GM12878 (cell line): ENCODE data around the gene SECISBP2. TPM values are rescaled to one million over a fixed set of nuclear protein-coding genes. Genes with fewer than 3 reads are reported as not detected.

Source experiments
- ATAC-seq: fragments of 200-7000 bp; cut with Tn5 transposase; 3 replicates; pipeline ENCODE4 v1.9.1; 2020; ENCODE audit warnings: mild to moderate bottlenecking, moderate library complexity
- BruUV-seq: library from RNA; stranded (reverse); fragments of 400-500 nt; replicated peaks from 2 replicates; lab custom pipeline; 2021; lab: Mats Ljungman, UMichigan
- CTCF ChIA-PET: fragments of 300-600 bp; sonication (Branson Sonifier 250); formaldehyde crosslinking; extraction: SDS; loops from one replicate; lab custom pipeline; 2021; ENCODE audit warnings: inconsistent platforms; lab: Yijun Ruan, JAX
- POLR2A ChIA-PET: fragments of 350-600 bp; formaldehyde crosslinking; extraction: SDS; loops from one replicate; lab custom pipeline; 2021; ENCODE audit warnings: inconsistent platforms; lab: Charles Lee
- RAD21 ChIA-PET: fragments of 300-600 bp; sonication (Branson Sonifier 250); formaldehyde crosslinking; loops from one replicate; lab custom pipeline; 2023; ENCODE audit warnings: antibody characterized with exemption; ENCODE audit not compliant: unreplicated experiment; lab: Charles Lee
- SMC1A ChIA-PET: fragments of 300-600 bp; sonication (Branson Sonifier 250); formaldehyde crosslinking; loops from one replicate; lab custom pipeline; 2023; ENCODE audit not compliant: unreplicated experiment, uncharacterized antibody; lab: Charles Lee
- DNase-seq: peaks from one replicate; pipeline ENCODE4 v3.0.0-alpha.2; 2011; ENCODE audit warnings: low read depth, low spot score
- FAIRE-seq: peaks from 3 replicates; lab custom pipeline; 2011; peaks lifted over from hg19 to GRCh38; lab: Jason Lieb, UNC
- H2AFZ ChIP-seq: 2 replicates; pipeline ENCODE4 v1.6.0; 2011; ENCODE audit warnings: low read depth, low read length, control low read depth; ENCODE audit not compliant: control insufficient read depth
- H3K27ac ChIP-seq: 2 replicates; pipeline ENCODE4 v1.5.1; 2011; ENCODE audit warnings: control low read depth; ENCODE audit not compliant: control insufficient read depth, insufficient read depth
- H3K27me3 ChIP-seq, 2 experiments: replicated peaks in 1 of 2; 2 replicates each; pipeline versions ENCODE4 v1.6.0 to v1.6.1; 2011; ENCODE audit warnings: low read length in 1 of 2; ENCODE audit not compliant: control insufficient read depth in 2 of 2, insufficient read depth in 2 of 2
- H3K36me3 ChIP-seq, 2 experiments: 2 replicates each; pipeline ENCODE4 v1.5.1; 2011; ENCODE audit warnings: low read length in 1 of 2; ENCODE audit not compliant: control insufficient read depth in 2 of 2, insufficient read depth in 2 of 2
- H3K4me1 ChIP-seq: 2 replicates; pipeline ENCODE4 v1.6.1; 2011; ENCODE audit warnings: mild to moderate bottlenecking, low read length, moderate library complexity, mixed read lengths; ENCODE audit not compliant: control insufficient read depth, insufficient read depth
- H3K4me2 ChIP-seq: 2 replicates; pipeline ENCODE4 v1.6.0; 2011; ENCODE audit warnings: control low read depth; ENCODE audit not compliant: control insufficient read depth, insufficient read depth
- H3K4me3 ChIP-seq: fragments of 200-600 bp; sonication (generic); 2 replicates; pipeline ENCODE4 v1.5.1; 2016
- H3K79me2 ChIP-seq: 2 replicates; pipeline ENCODE4 v1.6.0; 2011; ENCODE audit warnings: low read length; ENCODE audit not compliant: control insufficient read depth, insufficient read depth
- H3K9ac ChIP-seq: 2 replicates; pipeline ENCODE4 v1.8.0; 2011; ENCODE audit warnings: low read length, control low read depth, mixed read lengths; ENCODE audit not compliant: control insufficient read depth, insufficient read depth
- H3K9me3 ChIP-seq: replicated peaks from 3 replicates; pipeline ENCODE4 v1.5.1; 2011; ENCODE audit warnings: mild to moderate bottlenecking, low read length; ENCODE audit not compliant: control insufficient read depth, insufficient read depth
- H4K20me1 ChIP-seq: 2 replicates; pipeline ENCODE4 v1.6.0; 2011; ENCODE audit not compliant: control insufficient read depth, insufficient read depth
- ATF2 ChIP-seq: IDR thresholded peaks from 2 replicates; pipeline ENCODE4 v1.6.1; 2012; ENCODE audit warnings: low read length, inconsistent platforms
- ATF7 ChIP-seq: fragments of 450-650 bp; IDR thresholded peaks from 2 replicates; pipeline ENCODE4 v1.6.1; 2016; ENCODE audit warnings: low read depth, mild to moderate bottlenecking
- DPF2 ChIP-seq: fragments of 450-650 bp; IDR thresholded peaks from 2 replicates; pipeline ENCODE4 v1.6.1; 2017; ENCODE audit warnings: mild to moderate bottlenecking
- EGR1 ChIP-seq, 2 experiments: IDR thresholded peaks; 1 replicate in 1 of 2; 2 replicates in 1 of 2; pipeline ENCODE4 v1.6.1; 2011 to 2012; ENCODE audit warnings: low read depth in 2 of 2, low read length in 2 of 2, borderline replicate concordance in 1 of 2, mild to moderate bottlenecking in 1 of 2, moderate library complexity in 1 of 2
- ETV6 ChIP-seq, 2 experiments: fragments of 450-650 bp in 1 of 2; IDR thresholded peaks in 1 of 2; conservative IDR thresholded peaks in 1 of 2; 2 replicates each; pipeline ENCODE4 v1.6.1; 2014; ENCODE audit warnings: antibody characterized with exemption in 1 of 2, borderline replicate concordance in 1 of 2, low read depth in 1 of 2, mild to moderate bottlenecking in 1 of 2, moderate library complexity in 1 of 2
- FOXK2 ChIP-seq: fragments of 450-650 bp; IDR thresholded peaks from 2 replicates; pipeline ENCODE4 v1.6.1; 2017; ENCODE audit warnings: mild to moderate bottlenecking, moderate library complexity
- MXI1 ChIP-seq: fragments of 150-350 bp; IDR thresholded peaks from 2 replicates; pipeline ENCODE4 v1.6.1; 2011; ENCODE audit warnings: low read depth, mild to moderate bottlenecking, inconsistent platforms, low read length, improper control_type of control experiment
- NFXL1 ChIP-seq: fragments of 450-650 bp; IDR thresholded peaks from 2 replicates; pipeline ENCODE4 v1.6.1; 2017; ENCODE audit warnings: antibody characterized with exemption, mild to moderate bottlenecking, borderline replicate concordance
- PRDM15 ChIP-seq: fragments of 450-650 bp; formaldehyde crosslinking; IDR thresholded peaks from 2 replicates; pipeline ENCODE4 v1.4.0; 2020; ENCODE audit warnings: mild to moderate bottlenecking, moderate library complexity
- SREBF2 ChIP-seq: IDR thresholded peaks from 2 replicates; pipeline ENCODE4 v1.6.1; 2012; ENCODE audit warnings: mild to moderate bottlenecking, low read length
- SUPT20H ChIP-seq: IDR thresholded peaks from 2 replicates; pipeline ENCODE4 v1.6.1; 2011; ENCODE audit warnings: low read depth, mild to moderate bottlenecking, low read length, moderate library complexity, borderline replicate concordance; ENCODE audit not compliant: control insufficient read depth
- WGBS: methylation state at CpG from one replicate; pipeline ENCODE4 v1.1.6; 2016; ENCODE audit warnings: low lambda C conversion rate; ENCODE audit not compliant: insufficient replicate concordance, insufficient coverage; ENCODE audit errors: missing lambda C conversion rate; 5-methylcytosine and 5-hydroxymethylcytosine counted together
- in situ Hi-C: fragments of 300-500 bp; cut with MboI; formaldehyde crosslinking; loops from 9 replicates; pipeline ENCODE4 v1.14.3; 2018; ENCODE audit warnings: mixed read lengths
- intact Hi-C: fragments of 100-400 bp; cut with micrococcal nuclease; formaldehyde crosslinking; loops from one replicate; pipeline ENCODE4 v1.14.2; 2022; ENCODE audit not compliant: unreplicated experiment
- polyA plus RNA-seq, 11 experiments: library from polyadenylated mRNA; depleted of rRNA in 4 of 11; unstranded in 6 of 11; stranded (reverse) in 5 of 11; fragments of >200 nt; fragmentation: Nextera tagmentation in 4 of 11; fragmentation: Illumina TruSeq in 1 of 11; extraction: Ambion mirVana in 4 of 11; extraction: Trizol in 1 of 11; gene quantifications; 1 replicate in 1 of 11; 2 replicates in 10 of 11; pipeline versions ENCODE4 v1.2.1 to v1.2.3, GENCODE V29; 2011 to 2016; ENCODE audit warnings: inconsistent platforms in 2 of 11, missing spikeins in 2 of 11, low read depth in 1 of 11
- total RNA-seq, 4 experiments: library from RNA; depleted of rRNA in 3 of 4; stranded (reverse); fragments of >200 nt in 3 of 4; fragmentation: Illumina TruSeq in 1 of 4; extraction: Trizol in 1 of 4; gene quantifications; 2 replicates each; pipeline versions ENCODE4 v1.2.1 to v1.2.3, GENCODE V29; 2013 to 2021
- TF ChIP-seq, protein P1 (sequence below): fragments of 450-650 bp; IDR thresholded peaks from 2 replicates; pipeline ENCODE4 v1.6.1; 2017; ENCODE audit warnings: mild to moderate bottlenecking, low read depth, inconsistent platforms; ENCODE audit not compliant: poor library complexity, severe bottlenecking

The SECISBP2 gene
- total and polyA plus RNA-seq, 10 of the 15 experiments (the other 5 are each of a cell fraction or from before 2014, with no cell fraction given) = 4.6 to 50.5 (median 31.9) TPM

GRCh38 chr9:89366711-89367110, 48.4 kb downstream of the SECISBP2 start:
- intact Hi-C loops (no loop called here), in situ Hi-C loops (no loop called here)
- H3K36me3 ChIP-seq = peaks cover 0 to 7% of the 10 kb centered on the region in 2 experiments; a peak in 2 of 4 replicates
- H3K4me1 ChIP-seq = no peaks in the 10 kb centered on the region
- CTCF ChIA-PET = interaction anchor here (1.3 kb wide), 1 partner anchor 183 kb away, joined by 3 read pairs; no protein-coding TSS in a partner anchor
- SMC1A ChIA-PET = interaction anchor here (1.4 kb wide), 1 partner anchor 9 kb away, joined by 3 read pairs; no protein-coding TSS in a partner anchor
- H3K79me2 ChIP-seq = no peaks in the 10 kb centered on the region
- 46% methylated on average over 3 of the region's 3 CpGs for WGBS
- no peak overlapping the region for H3K4me3 ChIP-seq
- no peak for FAIRE-seq
- no peaks in the 10 kb centered on the region for H3K27me3 ChIP-seq
- DNase-seq = no peak
- H3K27ac ChIP-seq = no peak overlapping the region
- ATAC-seq = no peak
- no TSS peak for BruUV-seq
- no peaks in the 10 kb centered on the region; the same call in 1 of the 2 replicates for H4K20me1 ChIP-seq
- RAD21 ChIA-PET = no interaction called here
- H3K4me2 ChIP-seq = no peak overlapping the region
- H3K9ac ChIP-seq = no peak overlapping the region
- H2AFZ ChIP-seq = no peak overlapping the region
- no peaks in the 10 kb centered on the region for H3K9me3 ChIP-seq
- POLR2A ChIA-PET = no interaction called here
- TF ChIP-seq SUPT20H (no peak), NFXL1 (no peak), PRDM15 (CRISPR knock-in tag) (no peak), ETV6 (conservative IDR thresholded peaks at IDR 0.05 in 1 of 2, IDR thresholded peaks at IDR 0.05 in 1 of 2; ENCODE audit: borderline replicate concordance in 1 of 2, low read depth in 1 of 2) (no peak), SREBF2 (no peak), EGR1 (IDR thresholded peaks at IDR 0.05; ENCODE audit: borderline replicate concordance in 1 of 2, low read depth in 2 of 2, low read length in 2 of 2) (no peak), DPF2 (no peak), MXI1 (no peak), ATF7 (no peak), FOXK2 (no peak), ATF2 (no peak)
- TF ChIP-seq, protein P1, sequence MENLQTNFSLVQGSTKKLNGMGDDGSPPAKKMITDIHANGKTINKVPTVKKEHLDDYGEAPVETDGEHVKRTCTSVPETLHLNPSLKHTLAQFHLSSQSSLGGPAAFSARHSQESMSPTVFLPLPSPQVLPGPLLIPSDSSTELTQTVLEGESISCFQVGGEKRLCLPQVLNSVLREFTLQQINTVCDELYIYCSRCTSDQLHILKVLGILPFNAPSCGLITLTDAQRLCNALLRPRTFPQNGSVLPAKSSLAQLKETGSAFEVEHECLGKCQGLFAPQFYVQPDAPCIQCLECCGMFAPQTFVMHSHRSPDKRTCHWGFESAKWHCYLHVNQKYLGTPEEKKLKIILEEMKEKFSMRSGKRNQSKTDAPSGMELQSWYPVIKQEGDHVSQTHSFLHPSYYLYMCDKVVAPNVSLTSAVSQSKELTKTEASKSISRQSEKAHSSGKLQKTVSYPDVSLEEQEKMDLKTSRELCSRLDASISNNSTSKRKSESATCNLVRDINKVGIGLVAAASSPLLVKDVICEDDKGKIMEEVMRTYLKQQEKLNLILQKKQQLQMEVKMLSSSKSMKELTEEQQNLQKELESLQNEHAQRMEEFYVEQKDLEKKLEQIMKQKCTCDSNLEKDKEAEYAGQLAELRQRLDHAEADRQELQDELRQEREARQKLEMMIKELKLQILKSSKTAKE = no peak
- TF ChIP-seq, all 136 proteins: peak for 0
